ENCODE results near the gene PRM1. TPM values are rescaled to one million over a fixed set of nuclear protein-coding genes. Genes with fewer than 3 reads are reported as not detected.

The PRM1 gene
- total and polyA plus RNA-seq, 2 of the 13 experiments (the other 11 are each of a cell fraction or from before 2014, with no cell fraction given), result not detected

- TF ChIP-seq ZNF264 (CRISPR knock-in tag; IDR thresholded peaks at IDR 0.05) (0 out of 2 replicates have a peak, but pooled peaks have one; percentile 70), NONO (IDR thresholded peaks at IDR 0.05) (no peak), NONO (CRISPR knock-in tag; conservative IDR thresholded peaks at IDR 0.05) (peak; percentile 82; the same call in 1 of the 2 replicates), ZNF724P (CRISPR knock-in tag; IDR thresholded peaks at IDR 0.05; ENCODE audit: borderline replicate concordance) (0 out of 2 replicates have a peak, but pooled peaks have one; percentile 51), ZBED4 (CRISPR knock-in tag; IDR thresholded peaks at IDR 0.05; ENCODE audit: borderline replicate concordance) (peak; percentile 54; the same call in 1 of the 2 replicates), ZNF878 (CRISPR knock-in tag; IDR thresholded peaks at IDR 0.05) (peak; percentile 63; the same call in 1 of the 2 replicates), ZNF317 (CRISPR knock-in tag; IDR thresholded peaks at IDR 0.05) (peak; percentile 49; the same call in 1 of the 2 replicates), MIXL1 (CRISPR knock-in tag; IDR thresholded peaks at IDR 0.05) (peak; percentile 94), JUN (CRISPR knock-in tag; IDR thresholded peaks at IDR 0.05) (peak; percentile 81), ADNP (CRISPR knock-in tag; IDR thresholded peaks at IDR 0.05) (peak; percentile 97), KDM2A (CRISPR knock-in tag; IDR thresholded peaks at IDR 0.05; ENCODE audit: borderline replicate concordance, low read depth) (no peak), ZSCAN9 (CRISPR knock-in tag; IDR thresholded peaks at IDR 0.05; ENCODE audit: borderline replicate concordance) (0 out of 2 replicates have a peak, but pooled peaks have one; percentile 78), RNF219 (CRISPR knock-in tag; IDR thresholded peaks at IDR 0.05) (no peak), ISL2 (CRISPR knock-in tag; IDR thresholded peaks at IDR 0.05) (peak; percentile 20; the same call in 1 of the 2 replicates), SIN3A (IDR thresholded peaks at IDR 0.05; ENCODE audit: borderline replicate concordance, low read depth, low read length) (no peak), PCBP1 (IDR thresholded peaks at IDR 0.05; ENCODE audit: borderline replicate concordance, low read depth, low read length) (no peak), NR2F2 (IDR thresholded peaks at IDR 0.05; ENCODE audit: borderline replicate concordance, low read depth) (peak; percentile 87), ZBTB3 (CRISPR knock-in tag; IDR thresholded peaks at IDR 0.05; ENCODE audit: borderline replicate concordance, low read depth) (no peak), ISX (CRISPR knock-in tag; conservative IDR thresholded peaks at IDR 0.05) (no peak), CC2D1A (CRISPR knock-in tag; IDR thresholded peaks at IDR 0.05) (peak; percentile 95; the same call in 1 of the 2 replicates), ZNF333 (CRISPR knock-in tag; IDR thresholded peaks at IDR 0.05; ENCODE audit: borderline replicate concordance) (peak; percentile 88), TGIF2 (CRISPR knock-in tag; IDR thresholded peaks at IDR 0.05) (no peak)
Measured at GRCh38 chr16:11309895-11310633, 28.9 kb upstream of the PRM1 start (continued).
